GM19238 (cell line): ENCODE measurements around the gene CEP85L.

Experiments
- DNase-seq: peaks from one replicate; pipeline ENCODE4 v3.0.0; 2011; ENCODE audit warnings: low spot score; ENCODE audit not compliant: insufficient read length

The CEP85L gene

DNA sequence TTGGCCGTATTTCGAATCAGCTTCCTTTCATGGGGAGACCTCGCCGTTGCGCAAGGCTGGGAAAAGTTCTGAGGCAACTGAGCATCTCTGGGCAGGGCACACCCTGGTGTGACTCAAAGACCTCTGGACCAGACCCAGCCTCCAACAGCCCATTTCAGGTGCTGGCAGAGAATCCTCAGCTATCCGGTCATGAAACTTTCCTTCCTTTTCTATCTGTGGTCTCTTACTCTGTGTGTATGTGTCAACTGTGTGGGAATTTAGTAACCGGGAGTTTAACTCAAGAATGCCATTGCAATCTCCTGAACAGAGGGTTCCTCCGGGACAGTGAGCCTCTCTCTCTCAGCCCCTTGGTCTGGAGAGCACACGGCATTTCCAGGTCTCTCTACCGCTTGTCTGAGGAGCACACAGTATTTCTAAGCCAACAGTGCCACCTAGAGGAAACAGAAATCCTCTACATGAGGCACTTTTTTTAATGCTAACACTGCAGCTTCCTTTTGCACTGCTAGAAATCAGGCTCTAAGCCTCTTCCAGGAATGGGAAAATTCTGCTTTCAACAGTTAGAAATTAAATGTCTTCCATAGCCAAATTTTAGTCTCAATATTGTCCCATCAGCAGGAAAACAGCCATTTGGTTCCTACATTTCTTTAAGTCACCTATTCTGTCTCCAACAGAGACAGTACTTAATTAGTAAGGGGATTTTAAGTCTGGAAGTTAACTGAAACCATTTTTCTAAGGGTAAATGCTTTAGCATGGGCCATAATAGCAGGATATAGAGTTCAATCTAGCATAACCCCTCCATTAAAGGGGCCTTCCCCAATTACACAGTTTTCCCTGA, 70.6 kb downstream of the CEP85L start:
- DNase-seq: peak; percentile 5

- DNase-seq: no peak
These were observed 71.6 kb downstream of the CEP85L start for GRCh38 chr6:118579786-118580185.

DNA sequence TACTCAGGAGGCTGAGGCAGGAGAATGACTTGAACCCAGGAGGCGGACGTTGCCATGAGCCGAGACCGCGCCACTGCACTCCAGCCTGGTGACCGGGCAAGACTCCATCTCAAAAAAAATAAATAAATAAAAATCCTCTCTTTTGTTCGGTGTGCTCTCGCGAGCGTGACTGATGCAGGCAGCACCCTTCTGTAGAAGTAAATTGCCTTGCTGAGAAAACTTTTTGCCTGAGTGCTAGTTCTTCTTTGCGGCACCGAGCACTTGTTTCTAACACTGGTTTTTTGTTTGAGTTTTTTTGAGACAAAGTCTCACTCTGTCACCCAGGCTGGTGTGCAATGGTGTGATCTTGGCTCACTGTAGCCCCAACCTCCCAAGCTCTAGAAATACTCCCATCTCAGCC, 72.8 kb downstream of the CEP85L start:
- DNase-seq: no peak

DNA sequence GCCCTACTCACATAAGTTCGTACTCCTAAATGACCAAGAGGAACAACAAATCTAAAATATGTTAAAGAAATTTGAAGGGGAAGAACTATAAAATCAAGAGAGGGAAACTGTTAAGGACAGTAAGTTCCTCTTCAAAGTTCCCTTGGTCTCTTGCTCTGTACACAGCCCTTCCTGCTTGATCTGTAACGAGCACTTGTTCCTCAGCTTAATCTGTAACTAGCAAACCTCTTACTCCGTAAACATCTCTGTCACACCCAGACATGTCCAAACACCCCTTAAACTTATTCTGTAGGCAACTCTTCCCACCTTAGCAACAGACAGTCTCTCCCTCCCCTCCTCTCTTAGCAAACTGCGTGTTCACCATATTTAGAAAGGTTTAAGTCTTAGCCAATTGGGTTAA, 73.4 kb downstream of the CEP85L start:
- no peak for DNase-seq

DNA sequence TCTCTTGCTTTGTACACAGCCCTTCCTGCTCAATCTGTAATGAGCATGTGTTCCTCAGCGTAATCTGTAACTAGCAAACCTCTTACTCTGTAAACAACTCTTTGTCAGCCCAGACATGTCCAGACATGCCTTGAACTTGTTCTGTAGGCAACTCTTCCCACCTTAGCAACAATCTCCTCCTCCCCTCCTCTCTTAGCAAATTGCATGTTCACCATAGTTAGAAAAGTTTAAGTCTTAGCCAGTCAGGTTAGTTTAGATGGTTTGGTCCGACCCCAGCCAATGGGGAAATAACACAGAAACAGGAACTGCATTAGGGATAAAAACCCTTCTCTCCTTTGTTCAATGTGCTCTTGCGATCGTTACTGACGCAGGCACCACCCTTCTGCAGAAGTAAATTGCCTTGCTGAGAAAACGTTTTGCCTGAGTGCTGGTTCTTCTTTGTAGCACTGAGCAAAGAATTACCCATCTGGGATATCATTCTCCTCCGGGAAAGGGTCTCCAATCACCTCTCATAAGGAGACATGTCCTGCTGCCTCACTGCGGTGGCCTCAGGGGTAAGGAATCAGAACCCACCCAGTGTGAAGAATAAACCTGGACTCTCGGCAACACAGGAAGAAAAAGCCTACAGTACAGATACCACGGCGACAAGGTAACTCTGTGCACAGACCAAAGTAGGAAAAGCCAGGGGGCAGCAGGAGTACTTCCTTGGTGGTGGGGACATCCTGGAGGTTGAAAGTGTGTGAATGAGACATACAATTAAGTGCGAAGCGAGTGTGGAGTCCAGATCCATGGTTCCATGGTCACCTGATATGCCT, 77.1 kb downstream of the CEP85L start:
- DNase-seq: no peak

DNA sequence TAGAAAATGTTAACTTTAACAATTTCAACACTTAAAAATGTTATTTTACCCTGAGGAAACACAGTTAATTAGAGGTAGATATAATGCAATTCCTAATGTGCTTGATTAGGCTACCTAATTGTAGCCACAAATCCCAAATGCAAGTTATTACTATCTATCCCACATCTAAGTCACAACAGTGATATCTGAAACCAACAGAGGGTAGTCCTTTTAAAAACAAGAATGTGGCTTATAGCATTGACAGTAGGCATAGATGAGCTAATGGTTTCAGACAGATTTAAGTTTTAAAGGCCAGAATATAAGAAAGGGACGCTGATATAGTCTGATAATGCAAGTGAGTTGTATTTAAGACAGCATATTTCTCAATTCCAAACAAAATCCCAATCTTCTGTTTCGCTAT, 80.3 kb downstream of the CEP85L start:
- no peak for DNase-seq

DNA sequence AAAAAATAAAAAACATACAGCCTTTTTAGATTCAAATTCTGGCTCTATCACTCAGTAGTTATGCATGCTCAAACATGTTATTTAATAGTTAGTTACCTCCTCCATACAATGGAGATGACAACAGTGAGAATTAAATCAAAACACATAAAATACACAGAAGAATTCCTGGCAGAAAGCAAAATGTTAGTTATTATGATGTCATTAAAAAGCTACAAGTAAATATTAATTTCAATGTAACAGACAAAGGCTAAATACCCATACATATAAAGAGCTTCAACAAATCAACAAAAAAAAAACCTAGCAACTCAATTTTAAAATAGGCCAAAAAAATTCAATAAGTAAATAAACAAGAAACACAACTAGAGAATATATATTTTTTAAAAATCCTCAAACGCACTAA, 81.9 kb downstream of the CEP85L start:
- no peak for DNase-seq

GRCh38 chr6:118567974-118568373, 83.4 kb downstream of the CEP85L start:
- no peak for DNase-seq

DNA sequence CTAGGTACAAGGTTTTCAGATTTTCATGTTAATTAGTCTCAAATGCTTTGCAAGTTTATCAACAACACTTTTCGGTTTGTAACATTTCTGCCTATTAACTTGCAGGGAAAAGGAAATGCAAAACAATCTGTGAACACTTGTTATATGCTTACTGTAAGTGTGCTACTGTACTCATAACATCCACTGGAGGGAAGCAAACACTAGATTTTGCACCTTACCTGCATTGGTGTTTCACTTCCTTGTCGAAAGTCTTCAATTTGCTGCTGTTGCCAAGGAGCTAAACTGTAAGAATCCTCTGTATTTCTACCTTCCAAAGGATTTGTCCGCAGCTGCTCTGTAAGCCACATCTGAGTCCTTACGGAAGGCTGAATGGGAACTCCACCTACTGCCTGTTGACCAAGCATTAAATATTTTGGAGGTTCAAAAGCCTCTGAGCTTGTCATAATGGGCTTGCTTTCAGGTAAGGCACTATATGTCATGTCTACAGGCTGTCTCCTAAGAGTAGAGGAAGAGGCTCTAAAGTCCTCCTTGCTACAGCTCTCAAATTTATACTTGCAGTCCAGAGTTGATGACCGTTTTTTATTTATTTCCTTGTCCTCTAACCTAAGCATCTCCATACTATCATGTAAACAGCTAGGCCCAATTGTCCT, 86.0 kb downstream of the CEP85L start:
- peak; percentile 27 for DNase-seq

GRCh38 chr6:118562959-118563358, 88.4 kb downstream of the CEP85L start:
- DNase-seq: no peak

- no peak for DNase-seq
These were observed 89.1 kb downstream of the CEP85L start for GRCh38 chr6:118562248-118562647.

GRCh38 chr6:118559659-118560058, 91.7 kb downstream of the CEP85L start:
- DNase-seq: no peak

DNA sequence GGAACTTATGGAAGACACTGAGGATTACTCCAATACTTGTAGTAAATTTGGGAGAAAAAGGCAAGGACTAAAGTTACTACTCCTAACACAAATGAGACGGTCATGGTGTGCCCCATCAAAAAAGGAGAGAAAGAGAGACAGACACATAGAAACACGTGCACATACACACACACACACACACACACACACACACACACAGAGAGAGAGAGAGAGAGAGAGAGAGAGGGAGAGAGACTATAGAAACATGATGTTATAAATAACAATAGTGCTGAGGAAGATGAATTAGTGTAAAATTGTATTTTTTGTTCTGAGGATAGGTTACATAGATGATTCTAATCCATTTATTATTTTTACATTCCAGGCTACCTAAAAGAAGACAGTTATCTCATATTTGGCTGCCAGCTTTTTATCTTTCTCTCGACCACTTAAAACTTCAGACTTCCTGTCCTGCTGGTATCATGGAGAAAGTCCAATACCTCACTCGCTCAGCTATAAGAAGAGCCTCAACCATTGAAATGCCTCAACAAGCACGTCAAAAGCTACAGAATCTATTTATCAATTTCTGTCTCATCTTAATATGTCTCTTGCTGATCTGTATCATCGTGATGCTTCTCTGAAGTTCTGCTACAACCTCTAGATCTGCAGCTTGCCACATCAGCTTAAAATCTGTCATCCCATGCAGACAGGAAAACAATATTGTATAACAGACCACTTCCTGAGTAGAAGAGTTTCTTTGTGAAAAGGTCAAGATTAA, 92.8 kb downstream of the CEP85L start:
- DNase-seq: no peak

- no peak for DNase-seq
These were observed 96.7 kb downstream of the CEP85L start for GRCh38 chr6:118554698-118555097.

DNA sequence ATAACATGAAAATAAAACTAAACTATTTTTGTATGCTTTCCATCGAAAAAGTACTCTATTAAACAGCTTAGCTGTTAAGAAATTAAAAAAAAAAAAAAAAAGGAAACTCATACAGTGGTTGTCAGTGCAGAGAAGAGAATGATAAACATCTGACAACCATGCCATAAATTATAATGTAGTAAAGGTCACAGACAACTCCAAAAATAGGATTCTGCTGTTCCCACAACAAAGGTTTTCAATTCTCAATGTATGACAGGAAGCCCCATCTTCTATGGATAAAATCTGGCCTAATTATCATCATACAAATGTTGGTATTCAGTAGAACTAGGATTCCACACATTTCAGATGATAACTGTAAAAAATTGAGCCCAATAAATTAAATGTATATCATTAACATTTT, 98.3 kb downstream of the CEP85L start:
- no peak for DNase-seq

- DNase-seq: no peak
These were observed 100.0 kb downstream of the CEP85L start for GRCh38 chr6:118551063-118552053.

GRCh38 chr6:118548613-118549012, 102.8 kb downstream of the CEP85L start:
- no peak for DNase-seq

DNA sequence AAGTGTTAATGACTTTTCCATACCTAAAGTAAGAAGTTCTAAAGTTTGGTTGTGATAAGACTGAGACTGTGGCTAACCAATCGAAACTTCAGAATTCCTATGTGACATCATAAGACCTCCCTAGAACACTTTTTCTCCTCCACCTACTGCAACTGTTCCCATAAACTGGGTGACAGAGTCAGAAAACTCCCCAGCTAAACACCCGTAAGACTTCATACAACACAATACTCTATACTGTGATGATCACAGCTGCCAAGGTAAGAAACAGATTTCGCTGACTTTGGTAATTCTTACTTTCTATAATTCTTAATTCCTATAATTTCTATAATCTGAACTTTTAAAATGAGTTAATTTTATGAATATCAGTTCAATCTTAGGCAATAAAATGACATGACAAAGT, 103.3 kb downstream of the CEP85L start, which contains the start of gene PLN:
TSS of gene PLN (plus strand) at position 161 of the 400 bp plus-strand sequence. CDS start 10,626 bp downstream, outside the sequence.
- DNase-seq: no peak

GRCh38 chr6:118546880-118547218, 104.5 kb downstream of the CEP85L start:
- DNase-seq: no peak
